NB4 (cell line): ENCODE results near the gene SYNE1.

ENCODE experiments used
- CTCF ChIP-seq: IDR thresholded peaks from one replicate; pipeline ENCODE4 v1.5.1; 2012; ENCODE audit warnings: low read depth, low read length
- POLR2A ChIP-seq: IDR thresholded peaks from 2 replicates; pipeline ENCODE4 v1.6.1; 2011; ENCODE audit warnings: mild to moderate bottlenecking; ENCODE audit not compliant: insufficient read length; ENCODE audit errors: extremely low read depth

- no peak for TF ChIP-seq POLR2A
- TF ChIP-seq CTCF: no peak
Measured at GRCh38 chr6:152394303-152394702, 242.9 kb downstream of the SYNE1 start.
